NCI-H446 treated with DMSO at 0.1 percent for 48 hours (cell line): ENCODE results near the gene CCDC138.

Experiments
- DNase-seq: peaks from one replicate; lab custom pipeline; 2025; lab: John Stamatoyannopoulos, UW

The CCDC138 gene

GRCh38 chr2:108829578-108830310, 43.2 kb downstream of the CCDC138 start:
- no peak for DNase-seq

- no peak for DNase-seq
Observed at GRCh38 chr2:108833219-108833618, 46.6 kb downstream of the CCDC138 start.

GRCh38 chr2:108834620-108835019, 48.0 kb downstream of the CCDC138 start:
- DNase-seq = no peak

- no peak for DNase-seq
Observed at GRCh38 chr2:108835040-108835439, 48.5 kb downstream of the CCDC138 start.

GRCh38 chr2:108837198-108837597, 50.6 kb downstream of the CCDC138 start:
- no peak for DNase-seq

GRCh38 chr2:108841506-108841905, 54.9 kb downstream of the CCDC138 start:
- no peak for DNase-seq

GRCh38 chr2:108845923-108846322, 59.4 kb downstream of the CCDC138 start:
- DNase-seq = no peak

GRCh38 chr2:108847000-108847399, 60.4 kb downstream of the CCDC138 start:
- DNase-seq = no peak

GRCh38 chr2:108852375-108852774, 65.8 kb downstream of the CCDC138 start:
- no peak for DNase-seq

GRCh38 chr2:108853421-108853820, 66.8 kb downstream of the CCDC138 start:
- DNase-seq = no peak

- no peak for DNase-seq
Observed at GRCh38 chr2:108854484-108854883, 67.9 kb downstream of the CCDC138 start.

- DNase-seq = no peak
Observed at GRCh38 chr2:108855194-108855593, 68.6 kb downstream of the CCDC138 start.

- no peak for DNase-seq
Observed at GRCh38 chr2:108858894-108859293, 72.3 kb downstream of the CCDC138 start.

GRCh38 chr2:108866041-108866440, 79.5 kb downstream of the CCDC138 start:
- DNase-seq = no peak

GRCh38 chr2:108868911-108869310, 82.3 kb downstream of the CCDC138 start:
- no peak for DNase-seq

- no peak for DNase-seq
Observed at GRCh38 chr2:108869542-108869941, 83.0 kb downstream of the CCDC138 start.

GRCh38 chr2:108870069-108870644, 83.6 kb downstream of the CCDC138 start:
- DNase-seq = no peak

GRCh38 chr2:108877506-108877905, 90.9 kb downstream of the CCDC138 start:
- no peak for DNase-seq

GRCh38 chr2:108878276-108878675, 91.7 kb downstream of the CCDC138 start:
- no peak for DNase-seq

- DNase-seq = no peak
Observed at GRCh38 chr2:108884619-108885018, 98.0 kb downstream of the CCDC138 start.

- no peak for DNase-seq
Observed at GRCh38 chr2:108889907-108890306, 103.3 kb downstream of the CCDC138 start.

- no peak for DNase-seq
Observed at GRCh38 chr2:108893277-108893676, 106.7 kb downstream of the CCDC138 start.

- DNase-seq = no peak
Observed at GRCh38 chr2:108894766-108895165, 108.2 kb downstream of the CCDC138 start.

GRCh38 chr2:108895188-108895587, 108.6 kb downstream of the CCDC138 start:
- DNase-seq = no peak
